GM19035 (cell line): Measurements from ENCODE around the gene CHN2.

ENCODE experiments used
- ATAC-seq: cut with Tn5 transposase; IDR thresholded peaks from one replicate; pipeline ENCODE4 v1.9.1; 2021; ENCODE audit not compliant: unreplicated experiment

The CHN2 gene

GRCh38 chr7:29281782-29282541 lies 87.4 kb downstream of the CHN2 start:
- no peak for ATAC-seq

- no peak for ATAC-seq
Measured at GRCh38 chr7:29282819-29283414, 88.3 kb downstream of the CHN2 start.

GRCh38 chr7:29284696-29285443 lies 90.3 kb downstream of the CHN2 start:
- ATAC-seq = no peak

- peak; percentile 67 for ATAC-seq
Measured at GRCh38 chr7:29285444-29285793, 90.8 kb downstream of the CHN2 start.

GRCh38 chr7:29285861-29286260 lies 91.3 kb downstream of the CHN2 start:
- no peak for ATAC-seq

GRCh38 chr7:29287366-29287765 lies 92.8 kb downstream of the CHN2 start:
- ATAC-seq = no peak

GRCh38 chr7:29288181-29289091 lies 93.9 kb downstream of the CHN2 start:
- no peak for ATAC-seq

GRCh38 chr7:29289156-29290021 lies 94.8 kb downstream of the CHN2 start:
- ATAC-seq = no peak

- no peak for ATAC-seq
Measured at GRCh38 chr7:29290829-29291228, 96.3 kb downstream of the CHN2 start.

GRCh38 chr7:29291723-29292618 lies 97.4 kb downstream of the CHN2 start:
- ATAC-seq = no peak

GRCh38 chr7:29292886-29293658 lies 98.5 kb downstream of the CHN2 start:
- ATAC-seq = no peak

GRCh38 chr7:29296421-29296820 lies 101.8 kb downstream of the CHN2 start:
- no peak for ATAC-seq

- ATAC-seq = no peak
Measured at GRCh38 chr7:29297194-29297890, 102.8 kb downstream of the CHN2 start.

GRCh38 chr7:29299086-29299485 lies 104.5 kb downstream of the CHN2 start:
- no peak for ATAC-seq

GRCh38 chr7:29300026-29300480 lies 105.5 kb downstream of the CHN2 start:
- no peak for ATAC-seq

- no peak for ATAC-seq
Measured at GRCh38 chr7:29300649-29301048, 106.1 kb downstream of the CHN2 start.

- ATAC-seq = no peak
Measured at GRCh38 chr7:29302666-29303395, 108.3 kb downstream of the CHN2 start.
